ENCODE data around the gene PRKCE. TPM values are rescaled to one million over a fixed set of nuclear protein-coding genes. Genes with fewer than 3 reads are reported as not detected.

PRKCE gene
- total RNA-seq, 1 experiment from 2014 or later = 1.3 TPM

DNA sequence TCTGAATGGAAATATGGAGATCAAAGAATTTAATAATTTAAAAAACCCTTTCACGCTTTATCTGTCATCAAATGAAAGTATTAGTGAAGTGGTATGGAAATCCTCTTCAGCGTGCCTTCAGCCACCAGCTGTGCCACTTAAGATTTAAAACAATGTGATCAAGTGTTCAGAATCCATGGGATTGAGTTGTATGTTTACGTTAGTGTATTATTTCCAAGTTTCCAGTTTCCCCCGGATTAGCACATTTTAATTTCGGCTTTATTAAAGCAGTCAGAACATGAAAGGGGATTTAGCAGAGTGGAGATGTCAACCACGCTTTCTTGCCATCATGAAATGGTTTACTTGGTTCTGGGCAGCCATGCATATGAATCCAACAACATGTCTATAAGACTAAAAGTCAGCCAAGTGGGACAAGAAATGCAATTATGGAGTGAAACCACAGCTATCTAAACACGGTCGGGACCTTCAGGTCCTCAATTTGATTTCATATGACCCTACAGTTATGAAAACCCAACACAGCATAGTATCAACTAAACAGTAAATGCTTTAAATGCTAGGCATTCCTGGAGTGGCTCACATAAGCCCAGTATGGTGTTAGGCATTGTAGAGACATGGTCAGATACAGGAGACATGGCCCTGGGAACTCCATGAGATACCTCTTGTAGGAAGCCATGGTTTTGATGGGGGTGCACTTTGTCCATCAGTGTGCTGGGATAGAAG, 420.8 kb downstream of the PRKCE start:
- Mint-ChIP-seq H3K9me3 (no peaks in the 10 kb centered on the region; a peak in 1 of 5 replicates), H3K4me1 (peaks cover 8 to 9% of the 10 kb centered on the region in 2 experiments; a peak in 3 of 4 replicates), H3K4me3 (no peak overlapping the region), H3K27me3 (ENCODE audit: low read depth) (peaks cover 4% of the 10 kb centered on the region), H3K27ac (no peak overlapping the region), H3K36me3 (ENCODE audit: insufficient read depth in 1 of 3, low read depth in 3 of 3) (no peaks in the 10 kb centered on the region)
- Histone ChIP-seq H4K5ac (ENCODE audit: insufficient read length, low read depth, low read length) (no peak overlapping the region), H3K4ac (ENCODE audit: low read depth, low read length) (no peak overlapping the region), H3K23ac (ENCODE audit: insufficient read length, low read depth, low read length) (no peak overlapping the region), H3K27me3 (ENCODE audit: insufficient read depth, low read length) (no peaks in the 10 kb centered on the region), H3K79me2 (ENCODE audit: insufficient read depth, low read length) (no peaks in the 10 kb centered on the region), H2BK120ac (ENCODE audit: low read depth, low read length, poor library complexity, severe bottlenecking) (no peak overlapping the region), H3K9me3 (ENCODE audit: control insufficient read depth, low read depth, low read length) (no peaks in the 10 kb centered on the region), H3K14ac (ENCODE audit: insufficient read depth, low read length) (no peak overlapping the region), H2BK20ac (ENCODE audit: low read depth, low read length, poor library complexity, severe bottlenecking) (no peak overlapping the region), H3K27ac (ENCODE audit: insufficient read length, low read depth, low read length) (no peak overlapping the region), H3T11ph (ENCODE audit: low read length) (no peak overlapping the region), H4K91ac (ENCODE audit: insufficient read length, low read depth, low read length) (no peak overlapping the region), H3K56ac (ENCODE audit: insufficient read length, low read depth, low read length) (no peak overlapping the region), H4K8ac (replicated peaks; ENCODE audit: insufficient read length, low read depth, low read length) (no peak overlapping the region), H3K9ac (ENCODE audit: extremely low read depth, insufficient read length, low read length) (no peak overlapping the region), H2AFZ (ENCODE audit: low read length) (no peak overlapping the region), H3K79me1 (ENCODE audit: insufficient read depth, low read depth, low read length, poor library complexity, severe bottlenecking) (no peaks in the 10 kb centered on the region), H3K18ac (ENCODE audit: insufficient read length, low read depth, low read length) (no peak overlapping the region), H3K23me2 (ENCODE audit: insufficient read length, low read depth, low read length, poor library complexity, severe bottlenecking) (no peaks in the 10 kb centered on the region), H2BK5ac (ENCODE audit: insufficient read length, low read length) (no peak overlapping the region), H2AK5ac (ENCODE audit: insufficient read length, low read length) (no peak overlapping the region), H3K4me1 (ENCODE audit: insufficient read depth, low read length) (0 out of 2 replicates have a peak, but pooled peaks cover 2% of the 10 kb centered on the region), H2BK15ac (ENCODE audit: low read depth, low read length) (no peak overlapping the region), H3K4me2 (ENCODE audit: insufficient read depth, insufficient read length, low read length) (no peak overlapping the region), H4K20me1 (ENCODE audit: control insufficient read depth, insufficient read depth, insufficient read length) (no peaks in the 10 kb centered on the region), H2BK12ac (ENCODE audit: insufficient read length, low read depth, low read length) (no peak overlapping the region)
- TF ChIP-seq, protein P1, sequence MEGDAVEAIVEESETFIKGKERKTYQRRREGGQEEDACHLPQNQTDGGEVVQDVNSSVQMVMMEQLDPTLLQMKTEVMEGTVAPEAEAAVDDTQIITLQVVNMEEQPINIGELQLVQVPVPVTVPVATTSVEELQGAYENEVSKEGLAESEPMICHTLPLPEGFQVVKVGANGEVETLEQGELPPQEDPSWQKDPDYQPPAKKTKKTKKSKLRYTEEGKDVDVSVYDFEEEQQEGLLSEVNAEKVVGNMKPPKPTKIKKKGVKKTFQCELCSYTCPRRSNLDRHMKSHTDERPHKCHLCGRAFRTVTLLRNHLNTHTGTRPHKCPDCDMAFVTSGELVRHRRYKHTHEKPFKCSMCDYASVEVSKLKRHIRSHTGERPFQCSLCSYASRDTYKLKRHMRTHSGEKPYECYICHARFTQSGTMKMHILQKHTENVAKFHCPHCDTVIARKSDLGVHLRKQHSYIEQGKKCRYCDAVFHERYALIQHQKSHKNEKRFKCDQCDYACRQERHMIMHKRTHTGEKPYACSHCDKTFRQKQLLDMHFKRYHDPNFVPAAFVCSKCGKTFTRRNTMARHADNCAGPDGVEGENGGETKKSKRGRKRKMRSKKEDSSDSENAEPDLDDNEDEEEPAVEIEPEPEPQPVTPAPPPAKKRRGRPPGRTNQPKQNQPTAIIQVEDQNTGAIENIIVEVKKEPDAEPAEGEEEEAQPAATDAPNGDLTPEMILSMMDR (conservative IDR thresholded peaks at IDR 0.05) = no peak
- no CpG with 5 or more reads among the region's 8 CpGs for WGBS (ENCODE audit: extremely low coverage, insufficient read length, low lambda C conversion rate)
- no peak for DNase-seq
